ENCODE measurements around the gene DIP2B.
"Not testable (repeated sequence)": the region's sequence is repeated elsewhere in the genome, so short reads cannot be mapped to it uniquely, and the experiment has no call there.

DIP2B gene

GRCh38 chr12:50662116-50662510 lies 157.3 kb downstream of the DIP2B start:
- H3K9me3 ChIP-seq (ENCODE audit: control insufficient read depth in 1 of 2, low read length in 2 of 2), result no peaks in the 10 kb centered on the region
- no peaks in the 10 kb centered on the region for H3K36me3 ChIP-seq (ENCODE audit: control insufficient read depth in 1 of 2, insufficient read depth in 2 of 2, low read length in 2 of 2)
- H3K4me1 ChIP-seq (ENCODE audit: control insufficient read depth in 1 of 2, insufficient read depth in 2 of 2, low read length in 2 of 2), result no peaks in the 10 kb centered on the region
- H3K27ac ChIP-seq (ENCODE audit: low read length), result no peak overlapping the region
- H3K4me3 ChIP-seq (ENCODE audit: low read depth in 1 of 2, low read length in 2 of 2), result no peak overlapping the region
- no peaks in the 10 kb centered on the region for H3K27me3 ChIP-seq (ENCODE audit: low read depth, low read length)

- Histone ChIP-seq H3K27me3 (ENCODE audit: low read depth, low read length) (no peaks in the 10 kb centered on the region), H3K36me3 (ENCODE audit: control insufficient read depth in 1 of 2, insufficient read depth in 2 of 2, low read length in 2 of 2) (peaks cover 0 to under 1% of the 10 kb centered on the region in 2 donors), H3K4me1 (ENCODE audit: control insufficient read depth in 1 of 2, insufficient read depth in 2 of 2, low read length in 2 of 2) (peaks cover 0 to 2% of the 10 kb centered on the region in 2 donors), H3K4me3 (ENCODE audit: low read depth in 1 of 2, low read length in 2 of 2) (no peak overlapping the region), H3K27ac (ENCODE audit: low read length) (no peak overlapping the region), H3K9me3 (ENCODE audit: control insufficient read depth in 1 of 2, low read length in 2 of 2) (no peaks in the 10 kb centered on the region)
Measured at GRCh38 chr12:50665170-50665569, 160.4 kb downstream of the DIP2B start.

- Histone ChIP-seq H3K36me3 (ENCODE audit: control insufficient read depth in 1 of 2, insufficient read depth in 2 of 2, low read length in 2 of 2) (peaks cover 0 to 4% of the 10 kb centered on the region in 2 donors), H3K27ac (ENCODE audit: low read length) (no peak overlapping the region)
Measured at GRCh38 chr12:50665609-50666008, 160.8 kb downstream of the DIP2B start.

GRCh38 chr12:50666023-50666422 lies 161.2 kb downstream of the DIP2B start:
- Histone ChIP-seq H3K27me3 (ENCODE audit: low read depth, low read length) (no peaks in the 10 kb centered on the region), H3K36me3 (ENCODE audit: control insufficient read depth in 1 of 2, insufficient read depth in 2 of 2, low read length in 2 of 2) (peaks cover 1 to 4% of the 10 kb centered on the region in 2 donors), H3K27ac (ENCODE audit: low read length) (no peak overlapping the region), H3K9me3 (ENCODE audit: control insufficient read depth in 1 of 2, low read length in 2 of 2) (no peaks in the 10 kb centered on the region), H3K4me1 (ENCODE audit: control insufficient read depth in 1 of 2, insufficient read depth in 2 of 2, low read length in 2 of 2) (peaks cover 0 to 3% of the 10 kb centered on the region in 2 donors), H3K4me3 (ENCODE audit: low read depth in 1 of 2, low read length in 2 of 2) (no peak overlapping the region)

More at GRCh38 chr12:50665609-50666008, 160.8 kb downstream of the DIP2B start:
- Histone ChIP-seq H3K27me3 (ENCODE audit: low read depth, low read length) (no peaks in the 10 kb centered on the region), H3K4me1 (ENCODE audit: control insufficient read depth in 1 of 2, insufficient read depth in 2 of 2, low read length in 2 of 2) (peaks cover 0 to 3% of the 10 kb centered on the region in 2 donors), H3K9me3 (ENCODE audit: control insufficient read depth in 1 of 2, low read length in 2 of 2) (no peaks in the 10 kb centered on the region), H3K4me3 (ENCODE audit: low read depth in 1 of 2, low read length in 2 of 2) (no peak overlapping the region)

- Histone ChIP-seq H3K27me3 (ENCODE audit: low read depth, low read length) (no peaks in the 10 kb centered on the region), H3K4me1 (ENCODE audit: control insufficient read depth in 1 of 2, insufficient read depth in 2 of 2, low read length in 2 of 2) (peaks cover 0 to 3% of the 10 kb centered on the region in 2 donors), H3K9me3 (ENCODE audit: control insufficient read depth in 1 of 2, low read length in 2 of 2) (no peaks in the 10 kb centered on the region), H3K36me3 (ENCODE audit: control insufficient read depth in 1 of 2, insufficient read depth in 2 of 2, low read length in 2 of 2) (peaks cover 16 to 25% of the 10 kb centered on the region in 2 donors), H3K27ac (ENCODE audit: low read length) (no peak overlapping the region), H3K4me3 (ENCODE audit: low read depth in 1 of 2, low read length in 2 of 2) (no peak overlapping the region)
Measured at GRCh38 chr12:50672158-50672557, 167.4 kb downstream of the DIP2B start.

- Histone ChIP-seq H3K27ac (ENCODE audit: low read length) (no peak overlapping the region), H3K9me3 (ENCODE audit: control insufficient read depth in 1 of 2, low read length in 2 of 2) (no peaks in the 10 kb centered on the region), H3K4me3 (ENCODE audit: low read depth in 1 of 2, low read length in 2 of 2) (no peak overlapping the region), H3K27me3 (ENCODE audit: low read depth, low read length) (no peaks in the 10 kb centered on the region), H3K4me1 (ENCODE audit: control insufficient read depth in 1 of 2, insufficient read depth in 2 of 2, low read length in 2 of 2) (no peaks in the 10 kb centered on the region), H3K36me3 (ENCODE audit: control insufficient read depth in 1 of 2, insufficient read depth in 2 of 2, low read length in 2 of 2) (peaks cover 20 to 27% of the 10 kb centered on the region in 2 donors)
Measured at GRCh38 chr12:50676756-50677155, 172.0 kb downstream of the DIP2B start.

- Histone ChIP-seq H3K4me1 (ENCODE audit: control insufficient read depth in 1 of 2, insufficient read depth in 2 of 2, low read length in 2 of 2) (no peaks in the 10 kb centered on the region), H3K36me3 (ENCODE audit: control insufficient read depth in 1 of 2, insufficient read depth in 2 of 2, low read length in 2 of 2) (peaks cover 24 to 27% of the 10 kb centered on the region in 2 donors), H3K4me3 (ENCODE audit: low read depth in 1 of 2, low read length in 2 of 2) (no peak overlapping the region), H3K27ac (ENCODE audit: low read length) (no peak overlapping the region), H3K9me3 (ENCODE audit: control insufficient read depth in 1 of 2, low read length in 2 of 2) (no peaks in the 10 kb centered on the region), H3K27me3 (ENCODE audit: low read depth, low read length) (no peaks in the 10 kb centered on the region)
Measured at GRCh38 chr12:50677858-50678257, 173.1 kb downstream of the DIP2B start.

- no peaks in the 10 kb centered on the region for H3K4me1 ChIP-seq (ENCODE audit: control insufficient read depth in 1 of 2, insufficient read depth in 2 of 2, low read length in 2 of 2)
- no peaks in the 10 kb centered on the region for H3K9me3 ChIP-seq (ENCODE audit: control insufficient read depth in 1 of 2, low read length in 2 of 2)
- peaks cover 27 to 28% of the 10 kb centered on the region in 2 donors for H3K36me3 ChIP-seq (ENCODE audit: control insufficient read depth in 1 of 2, insufficient read depth in 2 of 2, low read length in 2 of 2)
- no peaks in the 10 kb centered on the region for H3K27me3 ChIP-seq (ENCODE audit: low read depth, low read length)
- no peak overlapping the region for H3K27ac ChIP-seq (ENCODE audit: low read length)
- no peak overlapping the region for H3K4me3 ChIP-seq (ENCODE audit: low read depth in 1 of 2, low read length in 2 of 2)
Measured at GRCh38 chr12:50678650-50679365, 174.0 kb downstream of the DIP2B start.

GRCh38 chr12:50679612-50680011 lies 174.8 kb downstream of the DIP2B start:
- Histone ChIP-seq H3K4me3 (ENCODE audit: low read depth in 1 of 2, low read length in 2 of 2) (no peak overlapping the region), H3K9me3 (ENCODE audit: control insufficient read depth in 1 of 2, low read length in 2 of 2) (no peaks in the 10 kb centered on the region), H3K4me1 (ENCODE audit: control insufficient read depth in 1 of 2, insufficient read depth in 2 of 2, low read length in 2 of 2) (no peaks in the 10 kb centered on the region), H3K27ac (ENCODE audit: low read length) (no peak overlapping the region), H3K36me3 (ENCODE audit: control insufficient read depth in 1 of 2, insufficient read depth in 2 of 2, low read length in 2 of 2) (peaks cover 24 to 33% of the 10 kb centered on the region in 2 donors), H3K27me3 (ENCODE audit: low read depth, low read length) (no peaks in the 10 kb centered on the region)

GRCh38 chr12:50681064-50681463 lies 176.3 kb downstream of the DIP2B start:
- not testable (repeated sequence) for H3K27me3 ChIP-seq (ENCODE audit: low read depth, low read length); H3K4me1 ChIP-seq (ENCODE audit: control insufficient read depth in 1 of 2, insufficient read depth in 2 of 2, low read length in 2 of 2); H3K27ac ChIP-seq (ENCODE audit: low read length); H3K4me3 ChIP-seq (ENCODE audit: low read depth in 1 of 2, low read length in 2 of 2); H3K9me3 ChIP-seq (ENCODE audit: control insufficient read depth in 1 of 2, low read length in 2 of 2)
- H3K36me3 ChIP-seq (ENCODE audit: control insufficient read depth in 1 of 2, insufficient read depth in 2 of 2, low read length in 2 of 2), result peaks cover 23 to 33% of the 10 kb centered on the region in 2 donors

GRCh38 chr12:50685641-50686040 lies 180.9 kb downstream of the DIP2B start:
- H3K36me3 ChIP-seq (ENCODE audit: control insufficient read depth in 1 of 2, insufficient read depth in 2 of 2, low read length in 2 of 2), result peaks cover 22 to 43% of the 10 kb centered on the region in 2 donors

GRCh38 chr12:50686406-50686805 lies 181.6 kb downstream of the DIP2B start:
- peaks cover 29 to 50% of the 10 kb centered on the region in 2 donors for H3K36me3 ChIP-seq (ENCODE audit: control insufficient read depth in 1 of 2, insufficient read depth in 2 of 2, low read length in 2 of 2)

More at GRCh38 chr12:50685641-50686040, 180.9 kb downstream of the DIP2B start:
- Histone ChIP-seq H3K27ac (ENCODE audit: low read length) (no peak overlapping the region), H3K4me1 (ENCODE audit: control insufficient read depth in 1 of 2, insufficient read depth in 2 of 2, low read length in 2 of 2) (no peaks in the 10 kb centered on the region), H3K27me3 (ENCODE audit: low read depth, low read length) (no peaks in the 10 kb centered on the region), H3K4me3 (ENCODE audit: low read depth in 1 of 2, low read length in 2 of 2) (no peak overlapping the region), H3K9me3 (ENCODE audit: control insufficient read depth in 1 of 2, low read length in 2 of 2) (no peaks in the 10 kb centered on the region)

More at GRCh38 chr12:50686406-50686805, 181.6 kb downstream of the DIP2B start:
- Histone ChIP-seq H3K27me3 (ENCODE audit: low read depth, low read length) (no peaks in the 10 kb centered on the region), H3K9me3 (ENCODE audit: control insufficient read depth in 1 of 2, low read length in 2 of 2) (no peaks in the 10 kb centered on the region), H3K4me1 (ENCODE audit: control insufficient read depth in 1 of 2, insufficient read depth in 2 of 2, low read length in 2 of 2) (no peaks in the 10 kb centered on the region), H3K27ac (ENCODE audit: low read length) (no peak overlapping the region), H3K4me3 (ENCODE audit: low read depth in 1 of 2, low read length in 2 of 2) (no peak overlapping the region)

All from muscle layer of duodenum (tissue), 2 donors.